PC-9 (cell line): Measurements from ENCODE around the gene ANXA6.

Experiments used
- CTCF ChIP-seq: fragments of 200-600 bp; sonication (generic); conservative IDR thresholded peaks from 2 replicates; pipeline ENCODE4 v1.6.1; 2017; ENCODE audit warnings: mixed run types, antibody characterized with exemption, mild to moderate bottlenecking, moderate library complexity
- EZH2 ChIP-seq: fragments of 200-600 bp; sonication (generic); IDR thresholded peaks from 2 replicates; pipeline ENCODE4 v1.8.0; 2017; ENCODE audit warnings: antibody characterized with exemption, low read depth

DNA sequence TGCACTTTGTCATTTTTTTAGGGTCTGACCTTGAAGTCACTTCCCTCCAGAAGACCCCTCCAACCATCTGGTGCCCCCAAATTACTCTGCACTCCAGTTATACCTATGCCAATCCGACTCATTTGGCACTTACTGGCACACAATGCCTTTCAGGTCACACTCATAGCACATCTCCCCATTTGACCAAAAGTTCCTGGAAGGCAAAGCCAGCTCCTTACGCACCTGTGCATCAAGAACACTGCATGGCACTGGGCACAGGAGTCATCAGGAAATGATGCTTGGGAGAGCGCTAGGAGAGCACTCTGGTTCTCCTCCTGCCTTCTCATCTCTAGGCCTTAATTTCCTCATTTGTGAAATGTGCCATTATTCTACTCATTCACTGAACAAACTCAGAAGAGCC, 79.6 kb downstream of the ANXA6 start:
- TF ChIP-seq CTCF (no peak), EZH2 (no peak)
